GM23338 (cell line): Measurements from ENCODE around the gene GKN2. TPM values are rescaled to one million over a fixed set of nuclear protein-coding genes. Genes with fewer than 3 reads are reported as not detected.
"Not testable (repeated sequence)": the region's sequence is repeated elsewhere in the genome, so short reads cannot be mapped to it uniquely, and the experiment has no call there.

Source experiments
- ATAC-seq: fragments of 200-7000 bp; cut with Tn5 transposase; 3 replicates; pipeline ENCODE4 v1.9.1; 2020
- DNase-seq: peaks from one replicate; pipeline ENCODE4 v3.0.0-alpha.2; 2015; ENCODE audit warnings: low spot score
- H2AFZ ChIP-seq: fragments of 200-600 bp; sonication (generic); 2 replicates; pipeline ENCODE4 v1.8.0; 2016; ENCODE audit warnings: antibody characterized with exemption, mild to moderate bottlenecking, moderate library complexity
- H3F3A ChIP-seq: fragments of 200-600 bp; sonication (generic); replicated peaks from 2 replicates; pipeline ENCODE4 v1.8.0; 2017; ENCODE audit warnings: antibody characterized with exemption, mixed run types, low read depth
- H3K27ac ChIP-seq: fragments of 200-600 bp; sonication (generic); 2 replicates; pipeline ENCODE4 v1.6.1; 2016; ENCODE audit warnings: low read depth
- H3K27me3 ChIP-seq: fragments of 200-600 bp; sonication (generic); 2 replicates; pipeline ENCODE4 v1.8.0; 2016; ENCODE audit warnings: mild to moderate bottlenecking, mixed run types, moderate library complexity; ENCODE audit not compliant: insufficient read depth
- H3K36me3 ChIP-seq: fragments of 200-600 bp; sonication (generic); 2 replicates; pipeline ENCODE4 v1.8.0; 2016; ENCODE audit warnings: mild to moderate bottlenecking; ENCODE audit not compliant: insufficient read depth
- H3K4me1 ChIP-seq: fragments of 200-600 bp; sonication (generic); 2 replicates; pipeline ENCODE4 v1.8.0; 2016; ENCODE audit warnings: mild to moderate bottlenecking, moderate library complexity; ENCODE audit not compliant: insufficient read depth
- H3K4me2 ChIP-seq: fragments of 200-600 bp; sonication (generic); 2 replicates; pipeline ENCODE4 v1.7.1; 2017; ENCODE audit warnings: mixed run types
- H3K4me3 ChIP-seq: fragments of 200-600 bp; sonication (generic); 2 replicates; pipeline ENCODE4 v1.6.1; 2016; ENCODE audit warnings: mixed run types
- H3K79me2 ChIP-seq: fragments of 200-600 bp; sonication (generic); replicated peaks from 2 replicates; pipeline ENCODE4 v1.8.0; 2017; ENCODE audit warnings: mild to moderate bottlenecking; ENCODE audit not compliant: insufficient read depth
- H3K9me2 ChIP-seq: fragments of 200-600 bp; sonication (generic); 2 replicates; pipeline ENCODE4 v1.8.0; 2017; ENCODE audit not compliant: insufficient read depth
- H4K20me1 ChIP-seq: fragments of 200-600 bp; sonication (generic); replicated peaks from 2 replicates; pipeline ENCODE4 v1.8.0; 2017; ENCODE audit warnings: mild to moderate bottlenecking; ENCODE audit not compliant: insufficient read depth
- H3K27ac Mint-ChIP-seq: 2 replicates; pipeline ENCODE4 v1.8.0; 2020; ENCODE audit warnings: inconsistent platforms, mild to moderate bottlenecking, moderate library complexity, mixed read lengths
- H3K27me3 Mint-ChIP-seq: 3 replicates; pipeline ENCODE4 v1.8.0; 2022; ENCODE audit warnings: low read depth, mild to moderate bottlenecking, moderate library complexity, mixed read lengths, inconsistent platforms; ENCODE audit not compliant: insufficient read depth, poor library complexity
- H3K36me3 Mint-ChIP-seq: 3 replicates; pipeline ENCODE4 v1.8.0; 2021; ENCODE audit warnings: low read depth, mild to moderate bottlenecking, inconsistent platforms, moderate library complexity, mixed read lengths
- H3K4me1 Mint-ChIP-seq: 3 replicates; pipeline ENCODE4 v1.8.0; 2020; ENCODE audit warnings: mild to moderate bottlenecking, inconsistent platforms, mixed read lengths
- H3K4me3 Mint-ChIP-seq: 3 replicates; pipeline ENCODE4 v1.8.0; 2021; ENCODE audit warnings: moderate library complexity, mild to moderate bottlenecking, inconsistent platforms, mixed read lengths
- H3K9me3 Mint-ChIP-seq: 3 replicates; pipeline ENCODE4 v1.8.0; 2020; ENCODE audit warnings: moderate library complexity, mild to moderate bottlenecking, inconsistent platforms, mixed read lengths
- CREB1 ChIP-seq: fragments of 250-450 bp; sonication (Bioruptor Pico); IDR thresholded peaks from 2 replicates; pipeline ENCODE4 v1.5.0; 2020; ENCODE audit warnings: low read depth, mild to moderate bottlenecking, moderate library complexity
- CTCF ChIP-seq, 2 experiments: fragments of 200-600 bp in 1 of 2; sonication (generic) in 1 of 2; conservative IDR thresholded peaks; 2 replicates each; pipeline versions ENCODE4 v1.5.1 to v1.6.1; 2016 to 2017; ENCODE audit warnings: antibody characterized with exemption in 2 of 2, low read depth in 2 of 2, mild to moderate bottlenecking in 2 of 2, moderate library complexity in 1 of 2
- ETS1 ChIP-seq: IDR thresholded peaks from 2 replicates; pipeline ENCODE4 v1.6.1; 2016; ENCODE audit warnings: antibody characterized with exemption
- EZH2 ChIP-seq: fragments of 200-600 bp; sonication (generic); IDR thresholded peaks from one replicate; pipeline ENCODE4 v1.8.0; 2017; ENCODE audit warnings: antibody characterized with exemption, mild to moderate bottlenecking, low read depth; ENCODE audit not compliant: unreplicated experiment
- EZH2phosphoT487 ChIP-seq: fragments of 200-600 bp; sonication (generic); IDR thresholded peaks from one replicate; pipeline ENCODE4 v1.8.1; 2018; ENCODE audit warnings: antibody characterized with exemption; ENCODE audit not compliant: unreplicated experiment
- JUNB ChIP-seq: IDR thresholded peaks from one replicate; pipeline ENCODE4 v1.6.1; 2016; ENCODE audit warnings: antibody characterized with exemption; ENCODE audit not compliant: unreplicated experiment
- POLR2AphosphoS5 ChIP-seq: IDR thresholded peaks from 2 replicates; pipeline ENCODE4 v1.6.1; 2016; ENCODE audit warnings: antibody characterized with exemption, low read depth
- ZNF331 ChIP-seq: fragments of 250-450 bp; sonication (Bioruptor Pico); IDR thresholded peaks from 2 replicates; pipeline ENCODE4 v1.5.0; 2020; ENCODE audit warnings: low read depth, mild to moderate bottlenecking, moderate library complexity
- ZNF462 ChIP-seq: fragments of 250-450 bp; sonication (Bioruptor Pico); IDR thresholded peaks from 2 replicates; pipeline ENCODE4 v1.5.0; 2020; ENCODE audit warnings: mild to moderate bottlenecking, moderate library complexity
- polyA plus RNA-seq: library from polyadenylated mRNA; unstranded; fragments of >200 nt; fragmentation: Nextera tagmentation; extraction: Ambion mirVana; gene quantifications from 2 replicates; pipeline ENCODE4 v1.2.1, GENCODE V29; 2016
- total RNA-seq: library from RNA; depleted of rRNA; stranded (reverse); fragments of >200 nt; shearing (Covaris generic); gene quantifications from 2 replicates; pipeline ENCODE4 v1.2.3, GENCODE V29; 2014

The GKN2 gene
- total and polyA plus RNA-seq, 2 experiments from 2014 or later: not detected

GRCh38 chr2:68955432-68955831 lies 2.7 kb upstream of the GKN2 start:
- H3K27me3 Mint-ChIP-seq, H3K9me3 Mint-ChIP-seq, H3K4me2 ChIP-seq, H3K4me1 ChIP-seq, H3F3A ChIP-seq, ATAC-seq, DNase-seq, H3K27me3 ChIP-seq, H2AFZ ChIP-seq, H3K9me2 ChIP-seq, H3K36me3 Mint-ChIP-seq, H3K27ac Mint-ChIP-seq, H3K4me3 ChIP-seq, H3K4me3 Mint-ChIP-seq, H3K27ac ChIP-seq, H3K36me3 ChIP-seq, H4K20me1 ChIP-seq, H3K79me2 ChIP-seq: not testable (repeated sequence)
- H3K4me1 Mint-ChIP-seq: peaks cover 10% of the 10 kb centered on the region; the same call in 2 of the 3 replicates

- no peaks in the 10 kb centered on the region for H4K20me1 ChIP-seq
- H3K4me2 ChIP-seq: no peak overlapping the region
- H2AFZ ChIP-seq: no peak overlapping the region
- no peak overlapping the region for H3K27ac ChIP-seq
- no peak overlapping the region for H3K4me3 ChIP-seq
- Mint-ChIP-seq H3K27ac (no peak overlapping the region), H3K4me1 (peaks cover 10% of the 10 kb centered on the region; the same call in 2 of the 3 replicates), H3K9me3 (no peaks in the 10 kb centered on the region), H3K36me3 (no peaks in the 10 kb centered on the region), H3K4me3 (no peak overlapping the region), H3K27me3 (peaks cover 2% of the 10 kb centered on the region)
- H3K27me3 ChIP-seq: no peaks in the 10 kb centered on the region
- DNase-seq: peak; percentile 43
- TF ChIP-seq CREB1 (CRISPR knock-in tag) (no peak), ZNF331 (no peak), ETS1 (no peak), ZNF462 (no peak), CTCF (conservative IDR thresholded peaks at IDR 0.05; ENCODE audit: low read depth in 2 of 2) (no peak), POLR2AphosphoS5 (no peak), EZH2phosphoT487 (no peak), JUNB (no peak), EZH2 (no peak)
- peak; percentile 83 for ATAC-seq
- H3F3A ChIP-seq: no peaks in the 10 kb centered on the region
- no peaks in the 10 kb centered on the region for H3K79me2 ChIP-seq
- no peaks in the 10 kb centered on the region for H3K36me3 ChIP-seq
- H3K4me1 ChIP-seq: no peaks in the 10 kb centered on the region
- no peaks in the 10 kb centered on the region for H3K9me2 ChIP-seq
These were observed 794 bp downstream of the GKN2 start for GRCh38 chr2:68951899-68952298.
